Astrocyte of the cerebellum (primary cell): Measurements from ENCODE around the gene PCCA.

Experiments
- DNase-seq: peaks from one replicate; pipeline ENCODE4 v3.0.0-alpha.2; 2011; ENCODE audit warnings: low read depth
- H3K4me3 ChIP-seq: 2 replicates; pipeline ENCODE4 v1.5.1; 2011; ENCODE audit warnings: mild to moderate bottlenecking, low read depth, low read length, moderate library complexity
- CTCF ChIP-seq: IDR thresholded peaks from 2 replicates; pipeline ENCODE4 v1.5.1; 2012; ENCODE audit warnings: low read length, low read depth, moderate library complexity, mild to moderate bottlenecking; ENCODE audit errors: missing control alignments
- in situ Hi-C: cut with HindIII; loops from 2 replicates; pipeline ENCODE4 v1.10.0; 2017; ENCODE audit warnings: low sequenced_read_pairs

The PCCA gene

GRCh38 chr13:100128373-100128772 is 39.5 kb downstream of the PCCA start:
- H3K4me3 ChIP-seq = no peak overlapping the region
- in situ Hi-C loops = no loop called here
- DNase-seq = peak; percentile 20
- TF ChIP-seq CTCF = no peak

DNA sequence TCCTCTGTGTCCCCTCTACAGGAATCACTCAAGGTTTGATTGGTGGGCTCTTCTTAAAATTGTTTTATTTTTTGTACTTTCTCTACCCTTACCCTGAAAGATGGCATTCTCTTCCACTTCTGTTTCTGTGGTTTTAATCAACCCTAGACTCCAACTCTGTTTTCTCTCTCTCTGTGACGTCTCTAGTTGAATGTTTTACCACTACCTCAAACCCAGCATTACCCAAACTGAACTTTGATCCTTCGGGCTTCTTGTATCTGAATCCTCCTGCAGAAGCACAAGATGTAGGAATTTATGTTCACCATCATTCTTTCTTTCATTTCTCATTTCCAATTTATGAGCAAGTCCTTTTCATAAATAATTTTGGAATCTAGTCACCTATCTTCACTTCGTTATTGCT is 39.9 kb downstream of the PCCA start:
- DNase-seq = no peak
- TF ChIP-seq CTCF = no peak
- in situ Hi-C loops = no loop called here
- no peak overlapping the region for H3K4me3 ChIP-seq

DNA sequence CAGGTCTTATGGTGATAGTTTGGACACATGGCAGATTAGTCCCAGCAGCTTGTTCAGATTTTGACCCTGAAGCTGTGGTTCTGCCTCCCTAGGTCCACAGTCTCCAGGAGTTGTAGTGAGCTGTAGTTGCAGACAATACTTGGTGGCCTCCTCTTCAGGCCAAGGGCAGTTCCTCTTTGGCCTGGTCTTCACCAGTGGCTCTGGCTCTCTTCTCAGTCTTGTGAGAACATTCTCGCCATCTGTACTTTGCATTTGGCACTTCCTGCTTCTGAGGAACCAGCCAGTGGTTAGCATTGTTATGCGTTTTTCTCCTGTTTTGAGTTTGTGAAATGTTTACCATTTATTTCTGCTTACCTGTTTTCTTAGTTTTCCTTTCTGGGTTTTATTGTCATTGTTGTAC is 40.7 kb downstream of the PCCA start:
- DNase-seq = no peak

GRCh38 chr13:100130092-100130491 is 41.2 kb downstream of the PCCA start:
- no peak for TF ChIP-seq CTCF
- H3K4me3 ChIP-seq = no peak overlapping the region
- in situ Hi-C loops = no loop called here
- DNase-seq = no peak

More for the DNA sequence above, 40.7 kb downstream of the PCCA start:
- TF ChIP-seq CTCF = no peak
- in situ Hi-C loops = no loop called here
- no peak overlapping the region for H3K4me3 ChIP-seq

GRCh38 chr13:100130930-100131511 is 42.1 kb downstream of the PCCA start:
- TF ChIP-seq CTCF = no peak
- in situ Hi-C loops = no loop called here
- no peak overlapping the region for H3K4me3 ChIP-seq
- DNase-seq = no peak

DNA sequence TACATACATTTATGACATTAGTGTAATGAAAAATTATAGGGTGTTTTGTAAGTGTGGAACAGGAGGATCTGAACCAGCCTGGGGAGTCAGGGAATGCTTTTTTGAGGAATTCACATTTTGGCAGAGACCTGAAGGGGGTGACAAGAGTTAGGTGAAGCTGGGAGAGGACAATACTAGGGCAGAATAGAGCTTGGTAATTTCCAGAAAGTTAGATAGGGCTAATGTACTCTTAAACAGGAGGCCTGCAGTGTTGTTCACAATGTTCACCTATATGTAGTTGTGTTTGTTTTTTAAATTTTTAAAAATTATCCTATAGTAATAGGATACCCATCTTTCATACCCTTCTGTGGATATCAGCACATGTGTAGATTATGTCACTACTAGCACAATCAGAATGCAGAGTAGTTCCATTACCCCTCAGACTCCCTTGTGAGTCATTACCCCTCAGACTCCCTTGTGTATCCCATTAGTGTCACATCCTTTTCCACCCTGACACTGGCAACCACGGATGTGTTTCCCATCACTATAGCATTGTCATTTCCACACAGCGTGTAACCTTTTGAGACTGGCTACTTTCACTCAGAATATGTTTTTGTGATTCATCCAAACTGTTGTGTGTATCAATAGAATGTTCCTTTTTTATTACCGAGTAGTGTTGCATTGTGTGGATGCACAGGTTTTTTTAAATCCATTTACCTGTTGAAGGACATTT is 43.1 kb downstream of the PCCA start:
- no peak for TF ChIP-seq CTCF
- DNase-seq = peak; percentile 42
- no peak overlapping the region for H3K4me3 ChIP-seq
- in situ Hi-C loops = no loop called here
